Left lung (tissue), 10 donors: ENCODE results near the gene KDM4B. TPM values are rescaled to one million over a fixed set of nuclear protein-coding genes. Genes with fewer than 3 reads are reported as not detected.
A peak's percentile ranks its signal among the peaks of the same experiment; 100 is the strongest.

ENCODE experiments used
- ATAC-seq: fragments of 200-7000 bp; cut with Tn5 transposase; one replicate; pipeline ENCODE4 v1.9.1; 2020; ENCODE audit warnings: moderate library complexity
- DNase-seq, 4 donors: peaks; one replicate each; pipeline ENCODE4 v3.0.0-alpha.2; 2013 to 2020
- H3K27ac ChIP-seq, 2 donors: fragments of 200-600 bp; sonication (generic) in 1 of 2; one replicate each; pipeline versions ENCODE4 v1.5.0 to v1.8.0; 2020 to 2021
- H3K27me3 ChIP-seq, 2 donors: fragments of 200-600 bp; sonication (generic) in 1 of 2; one replicate each; pipeline versions ENCODE4 v1.5.0 to v1.8.0; 2020 to 2021
- H3K36me3 ChIP-seq, 2 donors: fragments of 200-600 bp; sonication (generic) in 1 of 2; one replicate each; pipeline versions ENCODE4 v1.5.0 to v1.8.0; 2020 to 2021
- H3K4me1 ChIP-seq, 2 donors: fragments of 200-600 bp; one replicate each; pipeline ENCODE4 v1.8.0; 2021
- H3K4me3 ChIP-seq, 2 donors: fragments of 200-600 bp; sonication (generic) in 1 of 2; one replicate each; pipeline versions ENCODE4 v1.5.0 to v1.8.0; 2020 to 2021; ENCODE audit warnings: mild to moderate bottlenecking in 1 of 2
- H3K9me3 ChIP-seq, 2 donors: fragments of 200-600 bp; sonication (generic) in 1 of 2; one replicate each; pipeline versions ENCODE4 v1.5.0 to v1.8.0; 2020 to 2021
- CTCF ChIP-seq, 2 donors: fragments of 200-600 bp; sonication (generic) in 1 of 2; IDR thresholded peaks; one replicate each; pipeline versions ENCODE4 v1.5.0 to v1.8.0; 2021; ENCODE audit warnings: antibody characterized with exemption in 2 of 2
- intact Hi-C, 2 donors: fragments of 100-400 bp; cut with DNase I; formaldehyde crosslinking; loops; one replicate each; pipeline versions ENCODE4 v1.11.2 to v1.14.2; 2022
- polyA plus RNA-seq, 6 donors: library from polyadenylated mRNA; unstranded; fragments of 120-200 nt; gene quantifications; one replicate each; pipeline ENCODE4 v1.2.1, GENCODE V29; 2013; ENCODE audit not compliant: insufficient read length in 6 of 6
- total RNA-seq, 2 donors: library from RNA; stranded (reverse); fragmentation: NEBNext Ultra II Directional; extraction: Animal tissue kit (Norgen Biotek cat#: 25700); gene quantifications; one replicate each; pipeline ENCODE4 v1.2.1, GENCODE V29; 2021
- donor health status: DM: no; HTN: yes; CAD: no.
- donor health status: DM: no; HTN: no; CAD: no.

KDM4B gene
- total and polyA plus RNA-seq, 8 donors = 24.6 to 42.1 (median 31.1) TPM

GRCh38 chr19:5046339-5047039, 77.6 kb downstream of the KDM4B start:
- TF ChIP-seq CTCF (IDR thresholded peaks at IDR 0.05) = no peak
- intact Hi-C loops = loop anchor here in 1 of 2 donors (10.0 kb wide), 1 partner anchor 538 kb away; no protein-coding TSS in a partner anchor
- Histone ChIP-seq H3K27me3 (no peaks in the 10 kb centered on the region), H3K27ac (peak overlapping the region in 1 of 2 donors; percentile 34), H3K4me1 (peaks cover 6 to 25% of the 10 kb centered on the region in 2 donors), H3K4me3 (no peak overlapping the region), H3K9me3 (no peaks in the 10 kb centered on the region), H3K36me3 (peaks cover 0 to 63% of the 10 kb centered on the region in 2 donors)
- DNase-seq = peak; percentile 16 to 81 (median 64)
- peak; percentile 74 for ATAC-seq

GRCh38 chr19:5047251-5047935, 78.5 kb downstream of the KDM4B start:
- H3K4me1 ChIP-seq = peaks cover 6 to 25% of the 10 kb centered on the region in 2 donors
- H3K27me3 ChIP-seq = no peaks in the 10 kb centered on the region
- no peak overlapping the region for H3K4me3 ChIP-seq
- no peak for TF ChIP-seq CTCF (IDR thresholded peaks at IDR 0.05)
- DNase-seq (no peak), ATAC-seq (no peak)
- peaks cover 0 to 60% of the 10 kb centered on the region in 2 donors for H3K36me3 ChIP-seq
- intact Hi-C loops = loop anchor here in 1 of 2 donors (10.0 kb wide), 1 partner anchor 537 kb away; no protein-coding TSS in a partner anchor
- peak overlapping the region in 1 of 2 donors; percentile 34 for H3K27ac ChIP-seq
- H3K9me3 ChIP-seq = no peaks in the 10 kb centered on the region

- peak; percentile 92 to 97 for TF ChIP-seq CTCF (IDR thresholded peaks at IDR 0.05)
- no peak overlapping the region for H3K4me3 ChIP-seq
- H3K36me3 ChIP-seq = peaks cover 0 to 61% of the 10 kb centered on the region in 2 donors
- H3K27ac ChIP-seq = no peak overlapping the region
- DNase-seq = peak; percentile 62 to 92 (median 78)
- H3K27me3 ChIP-seq = no peaks in the 10 kb centered on the region
- no peaks in the 10 kb centered on the region for H3K9me3 ChIP-seq
- H3K4me1 ChIP-seq = peaks cover 6 to 25% of the 10 kb centered on the region in 2 donors
- ATAC-seq = peak; percentile 91
- intact Hi-C loops = loop anchor here in 1 of 2 donors (10.0 kb wide), 1 partner anchor 537 kb away; no protein-coding TSS in a partner anchor
Observed at GRCh38 chr19:5048091-5048726, 79.3 kb downstream of the KDM4B start.

GRCh38 chr19:5048727-5049553, 80.0 kb downstream of the KDM4B start:
- H3K4me3 ChIP-seq = no peak overlapping the region
- no peaks in the 10 kb centered on the region for H3K9me3 ChIP-seq
- TF ChIP-seq CTCF (IDR thresholded peaks at IDR 0.05) = no peak
- ATAC-seq = peak; percentile 2
- peak in 1 of 4 donors; percentile 69 for DNase-seq
- no peaks in the 10 kb centered on the region for H3K27me3 ChIP-seq
- H3K27ac ChIP-seq = no peak overlapping the region
- H3K36me3 ChIP-seq = peaks cover 0 to 68% of the 10 kb centered on the region in 2 donors
- intact Hi-C loops = loop anchor here in 1 of 2 donors (10.0 kb wide), 1 partner anchor 536 kb away; no protein-coding TSS in a partner anchor
- H3K4me1 ChIP-seq = peaks cover 6 to 25% of the 10 kb centered on the region in 2 donors
